HCT116 (cell line): ENCODE data around the gene MMP25.

Source experiments
- ELF1 ChIP-seq: IDR thresholded peaks from 2 replicates; pipeline ENCODE4 v1.6.1; 2012; ENCODE audit warnings: low read depth, borderline replicate concordance
- POLR2A ChIP-seq: IDR thresholded peaks from 2 replicates; pipeline ENCODE4 v1.7.0; 2011; ENCODE audit warnings: borderline replicate concordance; ENCODE audit not compliant: insufficient read depth, insufficient read length; ENCODE audit errors: extremely low read depth
- POLR2AphosphoS5 ChIP-seq: IDR thresholded peaks from 2 replicates; pipeline ENCODE4 v1.6.1; 2011; ENCODE audit warnings: mild to moderate bottlenecking, low read depth, low read length, moderate library complexity
- SP1 ChIP-seq: IDR thresholded peaks from 2 replicates; pipeline ENCODE4 v1.6.1; 2012; ENCODE audit warnings: low read depth
- TF ChIP-seq, protein P1 (sequence below), 3 experiments: fragments of 200-600 bp in 1 of 3; sonication (generic) in 1 of 3; IDR thresholded peaks in 2 of 3; conservative IDR thresholded peaks in 1 of 3; 2 replicates each; pipeline ENCODE4 v1.5.1; 2012 to 2017; ENCODE audit warnings: low read depth in 2 of 3, low read length in 2 of 3, antibody characterized with exemption in 1 of 3, borderline replicate concordance in 1 of 3, control low read depth in 1 of 3, mild to moderate bottlenecking in 1 of 3, mixed read lengths in 1 of 3, mixed run types in 1 of 3, moderate library complexity in 1 of 3; ENCODE audit not compliant: insufficient read depth in 1 of 3

DNA sequence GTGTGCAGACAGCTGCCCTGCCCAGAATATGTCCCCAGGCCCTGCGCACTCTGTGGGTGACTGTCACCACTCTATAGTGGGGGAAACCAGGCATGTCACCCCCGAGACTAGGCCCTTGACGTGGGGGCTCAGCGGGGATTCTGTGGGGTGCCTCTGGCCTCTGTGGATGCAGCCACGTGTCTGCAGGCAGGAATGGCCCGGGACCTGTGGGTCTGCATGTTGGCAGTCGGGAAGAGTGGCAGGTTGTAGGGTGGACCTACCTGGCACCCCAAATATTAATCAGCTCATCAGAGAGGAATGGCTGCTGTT, 20.0 kb downstream of the MMP25 start:
- TF ChIP-seq, protein P1, sequence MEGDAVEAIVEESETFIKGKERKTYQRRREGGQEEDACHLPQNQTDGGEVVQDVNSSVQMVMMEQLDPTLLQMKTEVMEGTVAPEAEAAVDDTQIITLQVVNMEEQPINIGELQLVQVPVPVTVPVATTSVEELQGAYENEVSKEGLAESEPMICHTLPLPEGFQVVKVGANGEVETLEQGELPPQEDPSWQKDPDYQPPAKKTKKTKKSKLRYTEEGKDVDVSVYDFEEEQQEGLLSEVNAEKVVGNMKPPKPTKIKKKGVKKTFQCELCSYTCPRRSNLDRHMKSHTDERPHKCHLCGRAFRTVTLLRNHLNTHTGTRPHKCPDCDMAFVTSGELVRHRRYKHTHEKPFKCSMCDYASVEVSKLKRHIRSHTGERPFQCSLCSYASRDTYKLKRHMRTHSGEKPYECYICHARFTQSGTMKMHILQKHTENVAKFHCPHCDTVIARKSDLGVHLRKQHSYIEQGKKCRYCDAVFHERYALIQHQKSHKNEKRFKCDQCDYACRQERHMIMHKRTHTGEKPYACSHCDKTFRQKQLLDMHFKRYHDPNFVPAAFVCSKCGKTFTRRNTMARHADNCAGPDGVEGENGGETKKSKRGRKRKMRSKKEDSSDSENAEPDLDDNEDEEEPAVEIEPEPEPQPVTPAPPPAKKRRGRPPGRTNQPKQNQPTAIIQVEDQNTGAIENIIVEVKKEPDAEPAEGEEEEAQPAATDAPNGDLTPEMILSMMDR (IDR thresholded peaks at IDR 0.05 in 2 of 3, conservative IDR thresholded peaks at IDR 0.05 in 1 of 3; ENCODE audit: borderline replicate concordance in 1 of 3, insufficient read depth in 1 of 3, low read depth in 2 of 3, low read length in 2 of 3), result no peak
- TF ChIP-seq POLR2A (no peak), SP1 (no peak), ELF1 (no peak), POLR2AphosphoS5 (no peak)
